NCI-H524 (cell line): ENCODE measurements around the gene PIK3C2G.
A peak's percentile ranks its signal among the peaks of the same experiment; 100 is the strongest.

Experiments used
- DNase-seq, 2 experiments: peaks; one replicate each; lab custom pipeline; 2025; lab: John Stamatoyannopoulos, UW

PIK3C2G gene

DNA sequence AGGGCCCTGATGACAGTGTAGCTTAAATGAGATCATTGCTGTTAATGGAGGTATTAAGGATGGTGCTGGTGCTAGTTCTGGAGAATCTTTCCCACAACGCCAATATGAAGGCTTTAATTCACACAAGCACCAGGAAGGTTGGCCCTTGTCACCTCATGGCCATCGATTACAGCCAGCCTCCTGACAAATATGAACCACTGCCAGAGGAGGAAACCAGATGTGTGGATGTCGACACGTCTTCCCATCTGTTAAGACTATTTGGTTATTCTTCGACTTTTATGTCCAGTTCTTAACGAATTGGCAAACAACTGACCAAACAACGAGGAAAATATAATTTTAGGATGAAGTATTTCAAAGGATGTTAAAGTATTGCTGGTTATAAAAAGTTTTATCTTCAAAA, 79.5 kb downstream of the PIK3C2G start:
- DNase-seq = no peak

DNA sequence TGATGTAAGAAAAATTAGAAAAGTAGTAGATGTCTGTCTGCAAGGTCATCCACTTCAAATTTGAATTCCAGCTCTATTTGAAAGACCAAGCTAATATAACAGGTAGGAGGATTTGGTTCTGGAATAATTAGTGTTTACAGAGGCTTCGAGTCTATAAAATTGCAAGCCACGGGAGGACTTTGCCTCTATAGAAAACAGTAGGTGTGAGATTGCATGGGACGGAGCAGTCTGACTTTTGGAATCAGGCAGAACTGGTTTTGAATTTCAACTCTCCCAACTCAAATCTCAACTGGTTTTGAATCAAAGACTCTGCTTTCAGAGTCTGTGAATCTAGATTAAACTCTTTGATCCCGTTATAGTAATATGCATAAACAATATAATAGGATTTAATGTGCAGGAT, 82.4 kb downstream of the PIK3C2G start:
- no peak for DNase-seq

DNA sequence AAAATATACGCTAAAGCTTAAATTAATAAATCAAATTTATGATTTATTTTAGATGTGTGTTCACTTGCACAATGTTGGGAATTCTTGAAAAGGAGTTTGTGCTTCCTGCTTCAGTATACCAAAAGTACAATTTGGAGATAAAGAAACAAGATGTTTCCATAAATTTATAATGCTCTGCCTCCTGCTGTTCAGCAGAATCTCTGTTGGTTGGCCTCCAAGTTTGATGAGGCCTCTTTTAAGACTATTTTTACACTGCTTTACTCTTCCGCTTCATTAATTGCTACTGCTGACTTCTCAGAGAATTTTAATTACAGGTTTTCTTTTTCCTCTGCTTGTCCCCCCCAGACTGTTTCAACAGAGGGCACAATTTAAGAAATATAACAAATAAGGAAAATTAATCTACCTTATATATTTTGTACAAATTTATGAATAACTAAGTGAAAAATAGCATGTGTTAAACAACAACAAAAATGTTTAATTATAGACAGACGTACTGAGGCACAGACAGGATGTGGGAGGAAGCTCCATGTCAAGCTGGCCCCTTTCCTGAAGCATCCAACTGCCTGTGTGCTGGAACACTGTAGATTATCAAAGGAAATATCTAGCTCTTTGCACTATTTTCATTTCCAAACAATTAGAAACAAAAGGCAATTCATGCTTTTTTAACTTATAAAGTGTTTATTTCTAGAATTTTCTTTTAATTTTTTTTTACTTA, 83.9 kb downstream of the PIK3C2G start:
- DNase-seq = no peak

DNA sequence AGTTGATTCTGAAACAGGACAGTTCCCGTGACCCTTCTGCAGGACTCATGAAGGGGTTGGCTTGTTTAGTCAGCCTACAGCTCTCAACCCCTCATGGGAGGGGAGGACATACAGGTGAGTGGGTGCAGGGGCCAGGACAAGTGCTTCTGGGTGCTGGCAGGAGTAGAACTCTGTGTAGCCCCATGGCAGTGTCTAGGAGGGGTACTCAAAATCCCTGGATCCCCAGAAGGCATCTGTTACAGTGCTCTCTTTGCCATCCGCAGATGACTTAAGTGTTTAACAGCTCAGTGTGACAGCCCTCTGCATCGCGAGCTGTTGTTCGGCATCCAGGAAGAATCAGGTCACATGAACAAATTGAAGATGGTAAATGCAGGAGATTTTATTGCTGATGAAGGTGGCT, 91.0 kb downstream of the PIK3C2G start:
- no peak for DNase-seq

DNA sequence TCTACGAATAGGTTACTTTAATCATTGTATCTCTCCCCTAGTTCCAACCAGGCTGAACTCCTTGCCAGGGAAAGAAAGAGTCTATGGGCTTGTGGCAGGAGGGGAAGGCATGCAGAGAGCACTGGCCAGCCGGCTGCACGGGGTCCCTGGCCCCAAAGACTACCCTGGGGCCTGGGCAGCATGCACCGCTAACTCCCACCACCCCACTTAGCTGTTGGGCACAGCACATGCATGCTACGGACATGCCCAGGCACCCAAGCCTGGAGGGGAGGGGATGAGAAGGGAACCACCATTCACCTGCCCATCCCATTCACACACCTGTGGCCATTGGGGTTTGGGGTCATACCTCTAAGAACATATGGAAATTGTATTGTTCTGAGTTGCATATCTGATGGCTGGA, 94.1 kb downstream of the PIK3C2G start:
- DNase-seq = no peak

DNA sequence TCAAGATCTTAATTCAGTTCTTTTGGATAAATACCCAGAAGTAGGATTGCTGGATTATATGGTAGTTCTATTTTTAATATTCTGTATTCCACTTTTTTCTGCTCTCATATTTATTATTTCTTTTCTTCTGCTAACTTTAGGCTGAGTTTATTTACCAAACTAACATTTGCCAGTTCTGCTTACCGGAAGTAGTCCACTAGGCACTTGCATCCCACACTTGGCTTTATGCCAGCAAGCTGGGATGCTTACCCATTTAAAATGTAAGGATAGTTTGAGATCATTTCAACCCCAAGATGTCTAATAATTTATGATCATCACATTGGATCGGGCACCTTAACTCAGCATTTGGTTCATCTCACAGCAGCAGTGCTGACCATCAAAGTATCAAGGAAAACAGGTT, 96.8 kb downstream of the PIK3C2G start:
- DNase-seq = no peak

DNA sequence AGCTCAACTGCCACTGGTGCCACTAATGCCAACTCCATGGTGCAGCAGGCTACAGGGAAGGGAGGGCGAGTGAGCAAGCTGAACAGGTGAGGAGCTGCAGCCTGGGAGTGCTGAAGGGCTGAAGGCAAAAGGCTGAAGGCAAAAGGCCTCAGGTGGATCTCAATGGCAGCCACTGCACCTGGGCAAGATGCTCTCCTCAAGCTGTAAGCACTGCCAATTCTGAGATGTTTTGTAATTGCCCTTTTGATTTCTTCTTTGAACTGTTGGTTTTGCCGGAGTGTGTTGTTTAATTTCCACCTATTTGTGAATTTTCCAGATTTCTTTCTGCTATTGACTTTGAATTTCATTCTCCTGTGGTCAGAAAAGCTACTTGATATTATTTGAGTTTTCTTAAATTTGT, 97.6 kb downstream of the PIK3C2G start:
- DNase-seq = no peak

DNA sequence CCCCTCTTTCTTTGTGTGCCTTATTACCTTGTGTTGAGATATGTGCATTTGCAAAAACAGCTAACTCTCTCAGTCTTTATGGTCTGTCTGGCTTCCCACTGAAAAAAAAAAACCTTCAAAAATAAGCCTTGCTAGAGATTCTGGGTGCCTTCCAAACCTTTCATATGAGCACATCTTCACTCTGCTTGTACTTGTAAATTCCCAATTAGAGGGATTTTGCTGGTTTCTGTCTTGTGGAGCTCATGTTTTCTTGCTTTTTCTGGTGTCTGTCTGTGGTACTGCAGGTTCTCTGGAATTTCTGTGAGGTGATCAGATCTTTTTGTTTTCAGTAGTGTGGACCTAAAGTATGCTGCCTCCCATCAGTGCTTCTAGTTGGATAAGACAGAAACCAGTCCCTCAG, 100.1 kb downstream of the PIK3C2G start:
- no peak for DNase-seq

DNA sequence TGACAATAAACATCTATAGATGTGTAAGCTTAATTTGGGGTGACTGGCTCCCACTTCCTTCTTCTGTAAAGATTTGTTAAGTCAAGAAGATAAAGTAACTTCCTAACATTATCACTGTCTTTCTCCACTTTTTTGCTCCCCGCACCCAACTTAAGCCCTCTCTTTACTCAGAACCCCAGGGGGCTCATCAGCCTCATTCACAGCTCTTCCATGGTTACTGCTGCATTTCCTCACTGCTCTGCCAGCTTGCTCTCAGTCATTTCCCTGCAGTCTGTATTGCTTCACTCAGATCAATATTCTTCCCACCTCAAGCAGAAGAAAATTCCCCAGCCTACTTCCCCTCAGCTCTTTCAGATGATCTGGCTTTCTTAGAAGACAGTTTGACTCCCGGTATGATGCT, 102.0 kb downstream of the PIK3C2G start:
- no peak for DNase-seq

DNA sequence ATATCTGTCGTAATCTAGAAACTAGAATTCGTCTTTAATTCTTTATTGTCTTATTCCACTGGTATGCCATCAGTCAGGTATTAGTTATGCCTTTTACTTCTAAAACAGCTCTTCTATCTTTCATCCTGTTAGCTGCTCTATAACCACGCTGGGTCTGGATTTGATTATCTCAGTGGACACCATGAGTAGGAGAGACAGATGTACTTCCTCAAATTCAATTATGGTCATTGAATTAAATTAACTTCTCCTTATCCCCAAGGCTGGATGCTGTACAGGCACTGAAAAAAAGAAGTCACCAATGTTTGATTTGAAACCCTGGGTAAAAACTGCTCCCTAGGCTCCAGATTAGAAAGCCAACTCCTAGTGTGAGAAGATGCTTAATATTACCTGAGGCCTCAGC, 107.3 kb downstream of the PIK3C2G start:
- DNase-seq = no peak

DNA sequence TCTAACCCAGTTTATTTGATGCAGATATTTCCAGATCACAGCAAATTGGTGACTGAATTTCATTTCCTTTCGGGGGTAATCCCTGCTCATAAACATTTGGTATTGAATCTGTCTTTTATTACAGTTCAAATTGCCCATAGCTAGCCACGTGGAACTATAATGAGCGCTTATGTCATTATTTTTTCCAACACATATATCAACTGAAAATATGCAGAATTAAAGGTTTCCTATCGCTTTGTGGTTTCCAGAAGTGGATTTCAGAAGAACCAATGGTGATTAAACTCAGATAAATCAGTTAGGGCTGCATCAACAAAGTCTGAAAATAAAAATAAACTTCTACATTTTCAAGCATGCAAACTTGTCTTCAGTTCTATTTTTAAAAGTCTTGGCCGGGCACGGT, 111.9 kb downstream of the PIK3C2G start:
- DNase-seq = no peak

DNA sequence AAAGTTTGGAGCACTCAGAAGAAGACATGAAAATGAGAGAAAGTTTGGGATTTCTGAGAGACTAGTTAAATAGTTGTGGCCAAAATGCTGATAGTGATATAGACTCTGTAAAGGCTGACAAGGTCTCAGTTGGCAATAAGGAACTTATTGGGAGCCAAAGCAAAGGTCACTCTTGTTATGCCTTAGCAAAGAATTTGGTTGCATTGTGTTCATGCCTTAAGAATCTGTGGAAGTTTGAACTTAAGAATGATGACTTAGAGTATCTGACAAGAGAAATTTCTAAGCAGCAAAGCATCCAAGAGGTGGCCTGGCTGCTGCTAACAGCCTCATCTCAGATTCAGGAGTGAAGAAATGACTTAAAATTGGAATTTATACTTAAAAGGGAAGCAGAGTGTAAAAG, 113.8 kb downstream of the PIK3C2G start:
- no peak for DNase-seq

DNA sequence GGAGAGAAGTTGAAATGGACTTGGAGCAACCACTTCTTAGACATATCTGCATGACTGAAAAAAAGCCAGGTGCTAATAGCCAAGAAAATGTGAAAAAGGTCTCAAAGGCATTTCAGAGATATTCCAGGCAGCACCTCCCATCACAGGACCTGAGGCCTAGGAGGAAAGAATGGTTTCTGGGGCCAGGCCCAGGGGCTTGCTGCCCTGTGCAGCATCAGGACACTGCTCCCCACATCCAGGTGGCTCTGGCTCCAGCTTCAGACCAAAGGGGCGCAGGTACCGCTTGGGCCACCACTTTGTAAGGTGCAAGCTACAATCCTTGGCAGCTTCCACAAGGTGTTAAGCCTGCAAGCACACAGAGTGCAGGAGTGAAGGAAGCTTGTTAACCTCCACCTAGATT, 114.3 kb downstream of the PIK3C2G start:
- no peak for DNase-seq

DNA sequence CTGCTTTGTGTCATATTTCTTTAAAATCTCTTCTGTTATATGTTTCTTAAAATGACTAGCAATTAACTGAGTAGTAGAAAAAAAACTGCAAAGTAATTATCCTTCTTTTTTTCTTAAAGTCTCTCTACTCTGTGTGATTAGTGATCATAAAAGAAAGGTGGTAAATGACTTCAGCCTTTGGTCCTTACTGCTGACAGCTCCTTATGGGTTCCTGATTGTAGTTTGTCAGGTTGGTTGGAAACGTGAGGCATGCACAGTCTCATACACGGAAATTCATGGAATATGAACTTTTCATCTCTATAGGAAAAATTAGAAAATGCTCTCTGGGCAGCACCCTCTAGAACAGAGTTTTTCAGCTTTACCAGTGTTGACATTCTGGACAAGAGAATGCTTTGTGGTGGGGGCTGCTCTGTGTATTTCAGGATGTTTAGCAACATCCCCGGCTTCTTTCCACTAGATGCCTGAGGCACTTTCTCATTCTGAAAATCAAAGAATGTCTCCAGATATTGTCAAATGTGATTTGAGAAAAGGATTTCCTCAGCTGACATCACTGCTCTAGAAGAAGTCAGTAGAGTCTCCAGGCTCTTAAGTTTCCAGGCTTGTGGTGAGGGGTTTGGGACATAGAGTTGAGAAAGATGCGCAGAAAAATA, 121.0 kb downstream of the PIK3C2G start:
- no peak for DNase-seq

DNA sequence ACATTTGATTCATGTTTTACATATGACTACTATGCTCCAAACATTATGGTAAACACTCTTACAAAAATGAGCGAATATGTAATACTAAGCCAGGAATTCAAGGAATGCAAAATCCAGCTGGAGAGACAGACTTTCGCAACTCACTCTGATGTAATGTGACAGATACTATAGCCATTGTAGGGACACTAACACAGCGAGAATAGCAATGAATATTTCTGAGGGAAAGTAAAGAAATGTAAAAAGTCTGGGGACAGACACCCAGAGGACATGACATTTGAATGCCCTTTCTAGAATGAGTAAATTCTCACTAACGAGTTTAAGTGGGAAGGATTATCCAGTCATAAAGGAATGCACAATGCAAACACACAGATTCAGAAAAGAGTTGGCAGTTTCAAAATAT, 121.9 kb downstream of the PIK3C2G start:
- DNase-seq = no peak

DNA sequence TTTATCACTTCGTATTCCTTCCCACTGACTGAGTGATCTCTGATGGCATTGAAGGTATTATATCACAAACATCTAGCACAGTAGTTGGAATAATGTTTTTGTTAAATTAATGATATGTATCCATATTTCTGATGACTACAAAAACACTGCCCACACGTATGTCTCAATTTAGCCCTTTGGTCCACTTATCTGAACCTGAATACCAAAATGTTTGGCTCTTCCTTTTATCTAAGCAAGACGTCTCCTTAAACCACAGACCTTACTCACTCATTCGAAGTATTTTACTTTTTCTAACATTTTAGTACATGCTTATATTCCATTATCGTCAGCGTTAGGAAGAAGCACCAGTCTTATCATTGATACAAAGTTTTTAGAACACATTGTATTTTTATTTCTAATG, 126.4 kb downstream of the PIK3C2G start:
- no peak for DNase-seq

DNA sequence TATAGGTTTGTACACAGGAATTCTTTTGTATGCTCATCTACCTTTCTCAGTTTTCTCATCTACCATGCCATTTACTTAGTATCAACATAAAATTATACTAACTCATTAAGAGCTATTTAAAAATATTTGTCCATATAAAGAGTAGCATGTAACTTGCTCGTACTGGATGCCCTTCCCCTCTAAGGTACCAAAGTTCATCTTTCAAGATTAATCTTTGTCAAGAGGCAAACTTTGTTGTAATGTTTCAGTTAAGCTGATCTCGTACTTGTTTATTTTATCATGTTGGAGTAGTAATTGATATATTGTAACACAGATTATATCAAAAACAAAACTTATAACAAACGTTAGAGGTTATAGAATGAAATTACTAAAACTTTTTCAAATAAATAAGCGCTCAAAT, 128.5 kb downstream of the PIK3C2G start:
- DNase-seq = no peak

DNA sequence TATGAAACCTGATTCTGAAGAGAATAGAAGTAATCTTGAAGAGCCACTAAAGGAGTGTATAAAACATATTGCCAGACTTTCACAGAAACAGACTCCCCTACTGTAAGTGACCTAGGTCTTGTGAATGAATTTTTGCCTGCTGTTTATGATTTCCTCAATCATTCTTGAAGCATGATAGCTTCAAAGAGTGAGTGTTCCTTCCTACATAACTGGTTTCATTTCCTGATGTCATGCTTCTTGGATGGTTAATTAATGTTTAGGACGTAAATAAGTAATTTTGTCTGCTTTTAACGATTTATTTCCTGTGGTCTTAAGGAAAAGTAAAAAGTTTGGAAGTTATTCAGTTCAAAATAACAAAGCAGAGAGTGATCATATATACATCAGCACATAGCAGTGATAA, 129.8 kb downstream of the PIK3C2G start:
- DNase-seq = peak in 1 of 2 experiments; percentile 30

DNA sequence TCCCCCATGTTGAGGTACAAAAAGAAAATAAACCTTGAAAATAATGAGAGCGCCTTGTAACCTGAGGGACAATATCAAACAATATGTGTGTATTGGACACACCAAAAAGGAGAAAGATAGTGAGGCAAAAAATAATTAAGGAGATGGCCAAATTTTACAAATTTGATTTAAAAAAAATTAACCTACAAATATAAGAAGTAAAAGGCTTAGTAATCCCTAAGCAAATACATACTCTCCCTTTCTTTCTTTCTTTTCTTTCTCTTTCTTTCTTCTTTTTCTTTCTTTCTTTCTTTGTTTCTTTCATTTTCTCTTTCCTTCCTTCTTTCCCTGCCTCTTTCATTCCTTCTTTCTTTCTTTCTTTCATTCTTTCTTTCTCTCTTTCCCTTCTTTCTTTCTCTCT, 133.4 kb downstream of the PIK3C2G start:
- no peak for DNase-seq

DNA sequence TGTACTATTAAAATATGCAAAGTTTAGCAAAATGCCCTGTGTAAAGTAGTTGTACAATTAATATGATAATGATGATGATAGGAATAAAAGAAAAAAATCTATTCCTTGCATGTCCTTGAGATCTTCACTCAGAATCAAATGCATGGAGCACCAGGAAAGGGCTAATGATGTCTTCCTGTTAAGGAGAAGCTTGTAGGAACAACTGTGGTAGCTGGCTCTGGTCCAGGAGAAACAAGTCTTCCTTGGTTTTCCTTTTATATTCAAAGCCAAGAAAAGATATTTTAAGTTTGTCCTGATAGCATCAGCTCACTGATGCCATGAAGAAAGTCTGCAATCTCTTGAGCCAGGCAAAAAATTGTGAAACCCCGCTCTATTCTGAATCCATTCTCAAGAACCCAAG, 138.9 kb downstream of the PIK3C2G start:
- DNase-seq = no peak

DNA sequence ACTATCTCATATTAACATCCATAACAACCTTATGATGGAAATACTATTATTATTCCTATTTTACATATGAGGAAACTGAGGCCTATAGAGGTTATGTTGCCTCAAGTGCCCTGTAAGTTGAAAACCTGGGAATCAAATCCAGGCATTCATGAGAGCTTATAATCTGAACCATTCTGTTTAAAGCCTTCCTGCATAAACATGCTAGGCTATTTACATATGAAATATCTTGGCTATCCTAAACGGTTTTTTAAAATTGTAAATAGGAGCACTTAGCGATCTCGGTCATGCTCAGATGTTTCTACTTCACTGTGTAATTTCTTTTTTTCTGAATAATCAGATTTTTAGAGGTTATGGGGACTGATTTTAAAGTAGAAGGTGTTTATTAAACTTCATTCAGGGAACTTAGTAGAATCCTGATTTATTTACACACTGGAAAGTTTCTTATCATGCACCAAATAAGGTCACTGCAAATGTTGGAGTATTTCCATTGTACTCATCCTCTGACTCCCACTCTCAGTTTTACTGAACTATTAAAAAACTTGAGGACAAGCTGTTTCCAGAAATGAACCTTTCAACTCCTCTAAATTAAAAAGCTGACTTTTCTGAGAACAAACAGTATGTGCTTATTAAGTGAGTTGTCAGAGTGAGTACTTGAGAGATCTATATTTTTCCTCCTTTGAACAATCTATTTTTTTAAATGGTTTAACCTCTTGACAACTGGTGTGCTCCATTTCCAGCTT, 141.7 kb downstream of the PIK3C2G start:
- DNase-seq = no peak

DNA sequence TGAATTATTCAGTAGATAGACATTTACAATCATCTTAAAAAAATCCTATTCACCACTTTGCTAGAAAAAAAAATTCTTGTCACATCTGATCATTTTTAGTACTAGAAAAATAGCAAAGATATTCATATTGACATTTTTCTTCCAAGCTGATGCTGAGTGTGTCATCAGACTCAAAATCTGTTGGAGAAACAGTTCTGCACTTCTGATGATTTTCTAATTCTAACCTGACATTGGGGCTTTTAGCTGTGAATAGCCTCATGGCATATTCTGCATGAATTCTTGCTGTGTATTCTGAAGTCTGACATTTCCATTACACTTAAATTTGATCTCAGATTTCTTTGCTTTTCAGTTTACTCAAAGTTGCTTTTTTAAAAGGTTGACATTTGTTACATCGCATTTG, 150.1 kb downstream of the PIK3C2G start:
- DNase-seq = no peak

DNA sequence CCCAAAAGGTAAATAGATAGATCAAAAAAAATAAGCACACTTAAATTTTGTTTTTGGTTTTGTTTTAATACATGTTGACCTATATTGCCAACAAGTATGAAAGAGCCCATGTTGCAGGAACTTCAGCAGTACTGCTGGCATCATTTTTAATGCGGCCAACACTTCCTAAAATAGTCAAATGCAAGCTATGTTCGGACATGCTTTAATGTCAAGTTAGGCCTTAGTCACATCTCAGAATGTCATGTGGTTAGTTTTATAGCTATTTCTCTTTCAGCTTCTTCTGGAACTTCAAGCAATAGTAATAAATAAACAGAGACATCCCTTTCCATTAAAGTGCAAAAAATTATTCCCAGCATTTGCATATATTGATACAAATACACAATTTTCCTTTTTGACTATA, 153.4 kb downstream of the PIK3C2G start:
- no peak for DNase-seq
